Stimulated activated CD4-positive, alpha-beta T cell treated with anti-CD3 and anti-CD28 coated beads, TNF-alpha, amount 100 ng/mL, for 48 hours (primary cell): ENCODE data around the gene KNTC1.
"Not testable (repeated sequence)": the region's sequence is repeated elsewhere in the genome, so short reads cannot be mapped to it uniquely, and the experiment has no call there.

ENCODE experiments used
- DNase-seq, 3 donors: peaks; one replicate each; pipeline ENCODE4 v3.0.0-alpha.2; 2020; ENCODE audit warnings: low read depth in 3 of 3

KNTC1 gene

GRCh38 chr12:122526683-122527477 is at the start of gene KNTC1, which contains the start of gene RSRC2:
TSS of gene KNTC1 (plus strand) at chr12:122527249. CDS start at chr12:122530064, 2,815 bp downstream.
TSS of gene RSRC2 (minus strand) at chr12:122526936. CDS start at chr12:122526853, 83 bp downstream.
- peak; percentile 96 to 98 (median 96) for DNase-seq

GRCh38 chr12:122480753-122481152 is 46.3 kb upstream of the KNTC1 start:
- no peak for DNase-seq

GRCh38 chr12:122481861-122482260 is 45.2 kb upstream of the KNTC1 start:
- DNase-seq, result no peak

GRCh38 chr12:122483969-122484368 is 43.1 kb upstream of the KNTC1 start:
- DNase-seq, result no peak

- not testable (repeated sequence) for DNase-seq
These were observed 42.7 kb upstream of the KNTC1 start for GRCh38 chr12:122484385-122484784.

GRCh38 chr12:122486360-122486759 is 40.7 kb upstream of the KNTC1 start:
- not testable (repeated sequence) for DNase-seq

GRCh38 chr12:122486805-122487426 is 40.1 kb upstream of the KNTC1 start:
- no peak for DNase-seq

- DNase-seq, result not testable (repeated sequence)
These were observed 39.2 kb upstream of the KNTC1 start for GRCh38 chr12:122487807-122488206.

GRCh38 chr12:122489038-122489437 is 38.0 kb upstream of the KNTC1 start:
- no peak for DNase-seq

- DNase-seq, result no peak
These were observed 35.1 kb upstream of the KNTC1 start for GRCh38 chr12:122491991-122492390.

- not testable (repeated sequence) for DNase-seq
These were observed 33.8 kb upstream of the KNTC1 start for GRCh38 chr12:122493222-122493621.

GRCh38 chr12:122495258-122495657 is 31.8 kb upstream of the KNTC1 start:
- no peak for DNase-seq

GRCh38 chr12:122499991-122500684 is 26.9 kb upstream of the KNTC1 start:
- DNase-seq, result peak; percentile 14 to 28 (median 20)

GRCh38 chr12:122500685-122501488 is 26.2 kb upstream of the KNTC1 start, which contains the start of gene ZCCHC8:
TSS of gene ZCCHC8 (minus strand) at chr12:122500932. CDS start at chr12:122500840, 92 bp downstream.
- peak; percentile 94 to 96 (median 96) for DNase-seq

- no peak for DNase-seq
These were observed 25.5 kb upstream of the KNTC1 start for GRCh38 chr12:122501489-122501989.

GRCh38 chr12:122503147-122503751 is 23.8 kb upstream of the KNTC1 start:
- DNase-seq, result no peak

- no peak for DNase-seq
These were observed 23.1 kb upstream of the KNTC1 start for GRCh38 chr12:122503783-122504590.

- no peak for DNase-seq
These were observed 21.5 kb upstream of the KNTC1 start for GRCh38 chr12:122505419-122506051.

- DNase-seq, result no peak
These were observed 20.6 kb upstream of the KNTC1 start for GRCh38 chr12:122506393-122506938.
